Tibial artery (tissue), 4 donors: Measurements from ENCODE around the gene EFCAB11.

Experiments used
- DNase-seq, 2 donors: peaks; one replicate each; pipeline ENCODE4 v3.0.0-alpha.2; 2019
- H3K27ac ChIP-seq, 2 donors: fragments of 200-600 bp; sonication (generic) in 1 of 2; 1 replicate in 1 of 2; 2 replicates in 1 of 2; pipeline ENCODE4 v1.5.1; 2018 to 2019; ENCODE audit warnings: mild to moderate bottlenecking in 1 of 2
- H3K27me3 ChIP-seq, 2 donors: fragments of 200-600 bp; sonication (generic) in 1 of 2; one replicate each; pipeline versions ENCODE4 v1.5.1 to v1.6.0; 2016 to 2019
- H3K36me3 ChIP-seq, 3 donors: fragments of 200-600 bp; sonication (generic) in 2 of 3; one replicate each; pipeline ENCODE4 v1.5.1; 2016 to 2019; ENCODE audit warnings: mild to moderate bottlenecking in 2 of 3
- H3K4me1 ChIP-seq, 4 donors: fragments of 200-600 bp; sonication (generic) in 2 of 4; 1 replicate in 3 of 4; 2 replicates in 1 of 4; pipeline ENCODE4 v1.5.1; 2016 to 2019
- H3K4me3 ChIP-seq, 2 donors: fragments of 200-600 bp; sonication (generic) in 1 of 2; 1 replicate in 1 of 2; 2 replicates in 1 of 2; pipeline ENCODE4 v1.5.1; 2018 to 2019; ENCODE audit warnings: mild to moderate bottlenecking in 2 of 2
- H3K9me3 ChIP-seq, 3 donors: fragments of 200-600 bp; sonication (generic) in 1 of 3; one replicate each; pipeline ENCODE4 v1.5.1; 2016 to 2019
- intact Hi-C: fragments of 100-400 bp; cut with DNase I; formaldehyde crosslinking; loops from one replicate; pipeline ENCODE4 v1.15.0; 2023; ENCODE audit warnings: low total_unique reads
- TF ChIP-seq, protein P1 (sequence below), 2 experiments: fragments of 200-600 bp in 1 of 2; fragments of 450-650 bp in 1 of 2; IDR thresholded peaks; one replicate each; pipeline ENCODE4 v1.5.1; 2017 to 2019; ENCODE audit warnings: antibody characterized with exemption in 2 of 2, mild to moderate bottlenecking in 1 of 2, moderate library complexity in 1 of 2

The EFCAB11 gene

DNA sequence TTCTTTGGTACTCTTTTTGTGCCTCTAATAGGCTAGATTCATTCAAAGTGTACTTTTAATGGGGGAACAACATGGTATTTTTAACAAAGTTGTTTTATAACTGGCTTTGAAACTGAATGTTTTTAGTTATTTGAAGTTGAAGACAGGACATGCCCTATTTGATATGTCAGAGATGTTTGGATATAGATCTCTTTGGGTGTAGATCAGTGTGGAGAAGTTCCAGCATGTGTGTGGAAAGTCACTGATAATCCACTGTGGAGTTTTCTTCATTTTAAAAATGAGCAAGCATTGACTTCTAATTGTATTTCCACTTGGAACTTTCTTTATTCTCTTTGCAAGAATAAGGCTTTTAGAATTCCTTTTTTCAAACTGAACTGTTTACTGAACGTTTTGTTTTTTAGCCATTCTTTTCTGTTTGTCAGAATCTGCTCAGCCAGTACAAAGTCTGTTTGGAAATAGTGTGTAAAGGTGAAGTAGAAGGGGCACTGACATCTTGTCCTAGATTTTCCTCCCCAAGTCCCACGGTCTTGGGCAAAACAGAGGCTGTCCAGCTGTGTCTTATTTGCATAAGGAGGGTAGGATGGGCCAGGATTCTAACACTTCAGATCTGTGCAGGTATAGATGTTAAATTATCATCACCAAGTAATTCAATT, 36.2 kb upstream of the EFCAB11 start:
- H3K27ac ChIP-seq: no peak overlapping the region
- no peaks in the 10 kb centered on the region for H3K4me1 ChIP-seq
- no peaks in the 10 kb centered on the region for H3K27me3 ChIP-seq
- H3K4me3 ChIP-seq: no peak overlapping the region
- peaks cover 36 to 70% (median 47%) of the 10 kb centered on the region in 3 donors for H3K36me3 ChIP-seq
- DNase-seq: no peak
- H3K9me3 ChIP-seq: no peaks in the 10 kb centered on the region
- intact Hi-C loops: no loop called here
- TF ChIP-seq, protein P1, sequence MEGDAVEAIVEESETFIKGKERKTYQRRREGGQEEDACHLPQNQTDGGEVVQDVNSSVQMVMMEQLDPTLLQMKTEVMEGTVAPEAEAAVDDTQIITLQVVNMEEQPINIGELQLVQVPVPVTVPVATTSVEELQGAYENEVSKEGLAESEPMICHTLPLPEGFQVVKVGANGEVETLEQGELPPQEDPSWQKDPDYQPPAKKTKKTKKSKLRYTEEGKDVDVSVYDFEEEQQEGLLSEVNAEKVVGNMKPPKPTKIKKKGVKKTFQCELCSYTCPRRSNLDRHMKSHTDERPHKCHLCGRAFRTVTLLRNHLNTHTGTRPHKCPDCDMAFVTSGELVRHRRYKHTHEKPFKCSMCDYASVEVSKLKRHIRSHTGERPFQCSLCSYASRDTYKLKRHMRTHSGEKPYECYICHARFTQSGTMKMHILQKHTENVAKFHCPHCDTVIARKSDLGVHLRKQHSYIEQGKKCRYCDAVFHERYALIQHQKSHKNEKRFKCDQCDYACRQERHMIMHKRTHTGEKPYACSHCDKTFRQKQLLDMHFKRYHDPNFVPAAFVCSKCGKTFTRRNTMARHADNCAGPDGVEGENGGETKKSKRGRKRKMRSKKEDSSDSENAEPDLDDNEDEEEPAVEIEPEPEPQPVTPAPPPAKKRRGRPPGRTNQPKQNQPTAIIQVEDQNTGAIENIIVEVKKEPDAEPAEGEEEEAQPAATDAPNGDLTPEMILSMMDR (IDR thresholded peaks at IDR 0.05): no peak

GRCh38 chr14:89990218-89990617, 35.7 kb upstream of the EFCAB11 start:
- no peak overlapping the region for H3K4me3 ChIP-seq
- intact Hi-C loops: no loop called here
- H3K4me1 ChIP-seq: no peaks in the 10 kb centered on the region
- no peaks in the 10 kb centered on the region for H3K27me3 ChIP-seq
- H3K27ac ChIP-seq: no peak overlapping the region
- H3K9me3 ChIP-seq: no peaks in the 10 kb centered on the region
- H3K36me3 ChIP-seq: peaks cover 39 to 70% (median 52%) of the 10 kb centered on the region in 3 donors
- DNase-seq: no peak
- TF ChIP-seq, protein P1 (IDR thresholded peaks at IDR 0.05): no peak

- Histone ChIP-seq H3K27me3 (no peaks in the 10 kb centered on the region), H3K27ac (no peak overlapping the region), H3K36me3 (peaks cover 38 to 64% (median 49%) of the 10 kb centered on the region in 3 donors), H3K4me3 (no peak overlapping the region), H3K4me1 (no peaks in the 10 kb centered on the region), H3K9me3 (no peaks in the 10 kb centered on the region)
- DNase-seq: no peak
- TF ChIP-seq, protein P1 (IDR thresholded peaks at IDR 0.05): no peak
- intact Hi-C loops: no loop called here
These were observed 34.3 kb upstream of the EFCAB11 start for GRCh38 chr14:89988787-89989186.

DNA sequence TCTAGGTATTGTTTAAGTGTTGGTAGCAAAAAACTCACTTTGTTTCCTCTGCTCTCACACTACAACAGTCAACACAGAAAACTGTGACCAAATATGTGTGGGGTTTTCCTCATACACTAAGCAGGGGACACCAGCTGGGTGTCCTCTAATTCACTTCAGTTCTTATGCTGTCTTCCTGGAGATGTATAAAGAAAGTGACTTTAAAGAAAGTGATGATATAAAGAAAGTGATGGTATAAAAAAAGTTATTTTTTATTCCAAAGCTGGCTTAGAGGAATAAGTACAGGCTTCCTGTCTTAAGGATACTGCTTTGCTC, 32.6 kb upstream of the EFCAB11 start:
- Histone ChIP-seq H3K9me3 (no peaks in the 10 kb centered on the region), H3K4me1 (no peaks in the 10 kb centered on the region), H3K27me3 (no peaks in the 10 kb centered on the region), H3K27ac (no peak overlapping the region), H3K36me3 (peaks cover 37 to 63% (median 45%) of the 10 kb centered on the region in 3 donors), H3K4me3 (no peak overlapping the region)
- DNase-seq: no peak
- intact Hi-C loops: no loop called here
- TF ChIP-seq, protein P1 (IDR thresholded peaks at IDR 0.05): no peak

DNA sequence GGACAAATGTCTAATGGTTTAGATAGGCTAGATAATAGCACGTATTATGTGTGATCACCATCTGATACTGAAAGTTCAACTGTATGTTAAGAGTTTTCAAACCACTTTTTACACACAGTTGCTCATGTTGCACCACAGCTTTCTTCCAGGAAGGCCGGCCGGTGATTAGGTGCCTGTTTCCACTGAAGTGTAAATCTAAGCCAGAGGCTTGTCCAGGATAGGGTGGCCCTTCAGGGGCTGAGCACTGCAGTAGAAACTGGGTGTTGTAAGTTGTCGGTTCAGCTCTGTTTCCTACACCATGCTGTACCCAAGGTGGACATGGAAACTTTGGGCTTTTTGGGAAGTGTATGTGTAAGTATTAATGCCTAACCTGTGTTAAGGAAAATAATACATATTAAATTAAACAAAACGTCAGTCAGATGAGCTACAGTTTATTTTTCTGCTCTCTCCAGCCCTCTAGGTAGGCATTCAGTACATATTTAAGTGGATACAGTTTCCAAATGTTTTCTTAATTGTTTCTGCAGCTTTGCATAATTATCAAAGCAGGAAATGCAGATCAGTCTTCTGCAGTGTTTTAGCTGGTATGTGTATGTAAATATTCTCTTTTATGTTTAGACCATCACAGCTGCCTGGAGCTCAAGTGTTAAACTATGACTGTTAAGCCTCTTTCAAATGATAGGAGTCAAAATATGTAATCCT, 32.1 kb upstream of the EFCAB11 start:
- H3K4me1 ChIP-seq: no peaks in the 10 kb centered on the region
- TF ChIP-seq, protein P1 (IDR thresholded peaks at IDR 0.05): no peak
- no peak overlapping the region for H3K4me3 ChIP-seq
- H3K9me3 ChIP-seq: no peaks in the 10 kb centered on the region
- H3K27me3 ChIP-seq: no peaks in the 10 kb centered on the region
- H3K36me3 ChIP-seq: peaks cover 41 to 63% (median 48%) of the 10 kb centered on the region in 3 donors
- DNase-seq: no peak
- intact Hi-C loops: no loop called here
- H3K27ac ChIP-seq: no peak overlapping the region
